Activated naive CD8-positive, alpha-beta T cell treated with anti-CD3 and anti-CD28 coated beads, Interleukin-2, amount 50 U/mL, for 24 hours (primary cell): ENCODE measurements around the gene MCOLN3.

Experiments used
- ATAC-seq: fragments of 150-1000 bp; cut with Tn5 transposase; one replicate; pipeline ENCODE4 v1.10.0; 2021
- DNase-seq: peaks from one replicate; pipeline ENCODE4 v3.0.0; 2021
- H3K27ac Mint-ChIP-seq: one replicate; pipeline ENCODE4 v1.8.0; 2021; ENCODE audit warnings: mild to moderate bottlenecking, mixed read lengths
- H3K27me3 Mint-ChIP-seq: one replicate; pipeline ENCODE4 v1.8.0; 2021; ENCODE audit warnings: mixed read lengths
- H3K36me3 Mint-ChIP-seq: one replicate; pipeline ENCODE4 v1.8.0; 2021; ENCODE audit warnings: low read depth, mixed read lengths
- H3K4me1 Mint-ChIP-seq: one replicate; pipeline ENCODE4 v1.8.0; 2021; ENCODE audit warnings: mixed read lengths
- H3K4me3 Mint-ChIP-seq: one replicate; pipeline ENCODE4 v1.8.0; 2021; ENCODE audit warnings: mild to moderate bottlenecking, moderate library complexity, mixed read lengths
- H3K9me3 Mint-ChIP-seq: one replicate; pipeline ENCODE4 v1.8.0; 2021; ENCODE audit warnings: mixed read lengths

Gene MCOLN3

DNA sequence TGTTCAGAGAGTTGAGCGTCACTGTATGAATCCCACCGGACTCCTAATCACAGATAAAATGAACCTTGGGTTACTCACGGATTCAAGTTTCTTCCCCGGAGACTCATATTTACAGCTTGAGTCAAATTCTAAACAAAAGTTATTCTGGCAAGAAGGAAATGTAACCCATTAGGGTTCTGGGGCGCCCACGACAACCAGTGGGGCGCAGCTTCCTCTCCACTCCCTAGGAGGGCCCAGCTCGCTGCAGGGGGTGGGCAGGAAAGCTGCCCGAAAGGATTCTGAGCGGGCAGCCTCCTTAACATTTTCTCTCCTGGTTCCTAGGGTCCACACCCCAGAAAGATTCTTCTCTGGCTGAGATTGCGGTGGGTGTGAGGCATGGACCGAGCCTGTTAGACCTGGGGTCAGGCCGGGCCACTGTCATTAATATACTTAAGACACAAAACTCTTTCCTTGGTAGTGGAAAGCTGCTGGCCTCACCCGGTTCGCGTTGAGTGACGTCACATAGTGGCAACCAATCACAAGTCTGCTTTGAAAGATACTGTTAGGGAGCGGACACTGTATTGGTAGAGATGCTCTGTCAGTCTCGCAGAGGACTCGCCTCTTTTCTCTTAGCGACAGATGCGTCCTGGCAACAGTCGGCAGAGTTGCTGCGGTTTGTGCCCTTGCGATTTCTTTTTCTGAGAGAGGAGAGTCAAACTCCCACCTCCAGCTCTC lies 13.6 kb upstream of the MCOLN3 start:
- peak overlapping the region; percentile 80 for H3K27ac Mint-ChIP-seq
- no peaks in the 10 kb centered on the region for H3K36me3 Mint-ChIP-seq
- H3K4me1 Mint-ChIP-seq: peaks cover 20% of the 10 kb centered on the region
- DNase-seq: peak; percentile 82
- H3K27me3 Mint-ChIP-seq: peaks cover 11% of the 10 kb centered on the region
- no peaks in the 10 kb centered on the region for H3K9me3 Mint-ChIP-seq
- H3K4me3 Mint-ChIP-seq: peak overlapping the region; percentile 78
- ATAC-seq: peak; percentile 100

DNA sequence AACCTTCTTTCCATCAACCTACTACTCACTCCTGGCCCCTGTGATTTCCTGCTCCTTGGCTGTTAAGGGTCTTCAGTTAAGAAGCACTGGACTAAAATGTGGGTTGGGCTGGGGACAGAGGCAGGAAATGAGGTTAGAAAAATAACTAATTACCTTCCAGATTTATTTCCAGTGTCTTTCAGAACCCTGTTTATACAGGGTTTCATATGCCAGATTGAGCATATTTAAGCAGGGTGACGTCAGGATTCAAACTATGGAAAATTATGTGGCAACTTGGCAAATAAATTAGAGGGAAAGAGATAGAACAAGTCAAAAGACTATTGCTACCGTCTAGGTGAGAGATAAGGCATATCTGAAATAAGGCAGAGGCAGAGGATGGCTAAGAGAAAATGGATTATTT lies 11.7 kb upstream of the MCOLN3 start:
- Mint-ChIP-seq H3K27ac (no peak overlapping the region), H3K4me1 (peaks cover 20% of the 10 kb centered on the region), H3K36me3 (no peaks in the 10 kb centered on the region), H3K27me3 (peaks cover 11% of the 10 kb centered on the region), H3K9me3 (no peaks in the 10 kb centered on the region), H3K4me3 (no peak overlapping the region)
- DNase-seq (no peak), ATAC-seq (no peak)

- ATAC-seq: no peak
- Mint-ChIP-seq H3K4me3 (no peak overlapping the region), H3K9me3 (no peaks in the 10 kb centered on the region), H3K36me3 (no peaks in the 10 kb centered on the region), H3K27ac (no peak overlapping the region), H3K27me3 (peaks cover 11% of the 10 kb centered on the region), H3K4me1 (peaks cover 20% of the 10 kb centered on the region)
- DNase-seq: no peak
These were observed 11.3 kb upstream of the MCOLN3 start for GRCh38 chr1:85059563-85059962.

DNA sequence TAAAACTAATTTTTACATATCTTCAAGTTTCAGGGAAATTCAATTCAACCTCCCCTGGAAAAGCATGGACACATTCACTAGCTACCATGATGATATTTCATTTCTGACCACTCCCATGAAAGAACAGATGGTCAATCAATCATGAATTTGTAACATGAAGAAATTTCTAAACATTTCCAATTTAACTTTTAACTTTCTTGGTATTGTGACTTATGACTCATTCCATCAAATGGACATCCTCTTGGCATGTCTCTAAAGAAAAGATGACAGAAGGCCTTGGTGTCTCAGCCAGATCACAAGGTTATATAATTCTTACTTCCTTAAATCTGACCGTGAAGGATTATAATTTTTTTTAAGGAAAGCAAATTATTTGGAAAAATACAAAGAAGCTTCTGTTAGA lies 10.5 kb upstream of the MCOLN3 start:
- Mint-ChIP-seq H3K36me3 (no peaks in the 10 kb centered on the region), H3K27ac (no peak overlapping the region), H3K9me3 (no peaks in the 10 kb centered on the region), H3K4me3 (no peak overlapping the region), H3K27me3 (peaks cover 11% of the 10 kb centered on the region), H3K4me1 (peaks cover 20% of the 10 kb centered on the region)
- no peak for ATAC-seq
- DNase-seq: no peak

DNA sequence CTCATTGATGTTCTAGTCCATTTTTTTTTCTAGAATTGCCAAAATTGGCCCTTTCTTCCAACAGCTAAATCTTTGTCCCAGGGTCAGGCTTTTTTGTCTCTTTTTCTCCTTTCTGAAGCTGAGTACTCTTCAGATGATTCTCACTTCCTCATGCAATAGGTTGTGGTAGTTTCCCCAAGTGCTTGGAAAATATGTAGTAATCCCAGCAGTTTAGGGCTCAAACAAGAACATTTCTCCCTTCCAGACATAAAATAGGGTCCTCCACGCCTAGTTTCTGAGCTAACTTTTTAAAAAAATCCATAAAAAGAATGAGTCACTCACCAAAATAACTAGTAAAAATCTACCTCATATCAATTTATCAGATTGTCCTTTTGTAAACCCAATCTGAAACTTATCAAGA lies 10.0 kb upstream of the MCOLN3 start:
- H3K4me3 Mint-ChIP-seq: no peak overlapping the region
- peaks cover 20% of the 10 kb centered on the region for H3K4me1 Mint-ChIP-seq
- H3K9me3 Mint-ChIP-seq: no peaks in the 10 kb centered on the region
- ATAC-seq (no peak), DNase-seq (no peak)
- no peaks in the 10 kb centered on the region for H3K36me3 Mint-ChIP-seq
- H3K27me3 Mint-ChIP-seq: peaks cover 11% of the 10 kb centered on the region
- H3K27ac Mint-ChIP-seq: no peak overlapping the region

- H3K27me3 Mint-ChIP-seq: peaks cover 11% of the 10 kb centered on the region
- no peak for DNase-seq
- H3K4me1 Mint-ChIP-seq: peaks cover 15% of the 10 kb centered on the region
- no peak overlapping the region for H3K27ac Mint-ChIP-seq
- no peak overlapping the region for H3K4me3 Mint-ChIP-seq
- H3K36me3 Mint-ChIP-seq: no peaks in the 10 kb centered on the region
- no peak for ATAC-seq
- H3K9me3 Mint-ChIP-seq: no peaks in the 10 kb centered on the region
These were observed 6.4 kb upstream of the MCOLN3 start for GRCh38 chr1:85054664-85055063.

GRCh38 chr1:85049735-85050166 lies 1.5 kb upstream of the MCOLN3 start:
- Mint-ChIP-seq H3K4me3 (peak overlapping the region; percentile 17), H3K36me3 (no peaks in the 10 kb centered on the region), H3K27me3 (peaks cover 45% of the 10 kb centered on the region), H3K9me3 (no peaks in the 10 kb centered on the region), H3K4me1 (peaks cover 19% of the 10 kb centered on the region), H3K27ac (no peak overlapping the region)
- DNase-seq (no peak), ATAC-seq (no peak)

DNA sequence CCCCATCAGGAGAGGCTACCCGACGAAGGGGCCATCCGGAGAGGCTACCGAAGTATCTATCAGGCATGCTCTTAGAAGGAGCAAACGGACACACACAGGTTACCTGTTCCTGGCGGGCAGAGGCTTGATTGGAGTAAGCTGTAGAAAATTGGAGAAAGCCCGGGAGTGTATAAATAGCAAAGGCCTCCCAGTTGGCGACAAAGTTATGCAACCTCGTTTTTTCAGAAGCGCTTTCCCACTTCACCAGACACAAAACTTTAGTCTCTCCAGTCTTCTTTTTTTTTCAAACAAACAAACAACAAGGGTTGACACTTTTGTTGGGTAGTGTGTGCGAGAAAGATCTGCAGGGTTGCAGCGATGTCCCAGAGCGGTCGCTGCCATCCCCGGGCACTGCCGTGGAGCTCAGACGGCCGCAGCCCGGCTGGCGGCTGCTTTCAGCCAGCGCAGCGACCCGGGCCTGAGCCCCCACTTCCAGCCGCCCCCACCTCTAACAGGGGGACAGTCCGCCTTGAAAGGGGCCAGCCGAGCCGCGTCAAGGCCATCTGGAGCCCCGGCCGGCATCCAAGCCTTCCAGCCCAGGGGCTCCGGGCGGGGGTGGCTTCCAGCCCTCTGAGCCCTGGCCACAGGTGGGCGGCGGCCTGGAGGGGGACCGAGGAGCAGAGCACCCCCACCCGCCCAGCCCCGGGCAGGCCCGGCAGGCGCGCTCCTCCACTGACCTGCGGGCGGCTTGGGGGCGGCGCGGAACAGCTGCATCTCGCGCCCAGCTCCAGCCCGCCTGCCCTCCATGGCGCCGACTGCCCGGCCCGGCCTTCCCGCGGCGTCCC lies 616 bp downstream of the MCOLN3 start:
- peaks cover 56% of the 10 kb centered on the region for H3K27me3 Mint-ChIP-seq
- H3K27ac Mint-ChIP-seq: no peak overlapping the region
- H3K9me3 Mint-ChIP-seq: no peaks in the 10 kb centered on the region
- H3K4me3 Mint-ChIP-seq: peak overlapping the region; percentile 54
- DNase-seq (peak; percentile 11), ATAC-seq (peak; percentile 58)
- H3K36me3 Mint-ChIP-seq: no peaks in the 10 kb centered on the region
- peaks cover 19% of the 10 kb centered on the region for H3K4me1 Mint-ChIP-seq

GRCh38 chr1:85047144-85047471 lies 1.2 kb downstream of the MCOLN3 start:
- no peak for DNase-seq
- Mint-ChIP-seq H3K27me3 (peaks cover 61% of the 10 kb centered on the region), H3K4me3 (peak overlapping the region; percentile 58), H3K36me3 (no peaks in the 10 kb centered on the region), H3K9me3 (no peaks in the 10 kb centered on the region), H3K27ac (no peak overlapping the region), H3K4me1 (peaks cover 19% of the 10 kb centered on the region)
- ATAC-seq: no peak

- Mint-ChIP-seq H3K4me3 (no peak overlapping the region), H3K36me3 (no peaks in the 10 kb centered on the region), H3K27me3 (peaks cover 50% of the 10 kb centered on the region), H3K9me3 (no peaks in the 10 kb centered on the region), H3K27ac (no peak overlapping the region), H3K4me1 (peaks cover 1% of the 10 kb centered on the region)
- ATAC-seq (no peak), DNase-seq (no peak)
These were observed 5.9 kb downstream of the MCOLN3 start for GRCh38 chr1:85042413-85042812.

GRCh38 chr1:85041793-85042192 lies 6.5 kb downstream of the MCOLN3 start:
- no peak overlapping the region for H3K27ac Mint-ChIP-seq

GRCh38 chr1:85033221-85033620 lies 15.1 kb downstream of the MCOLN3 start:
- no peak overlapping the region for H3K27ac Mint-ChIP-seq
- ATAC-seq: no peak
- H3K4me1 Mint-ChIP-seq: no peaks in the 10 kb centered on the region
- DNase-seq: no peak
- H3K36me3 Mint-ChIP-seq: no peaks in the 10 kb centered on the region
- no peaks in the 10 kb centered on the region for H3K9me3 Mint-ChIP-seq
- peaks cover 2% of the 10 kb centered on the region for H3K27me3 Mint-ChIP-seq
- no peak overlapping the region for H3K4me3 Mint-ChIP-seq

More at GRCh38 chr1:85041793-85042192, 6.5 kb downstream of the MCOLN3 start:
- Mint-ChIP-seq H3K36me3 (no peaks in the 10 kb centered on the region), H3K9me3 (no peaks in the 10 kb centered on the region), H3K4me3 (no peak overlapping the region), H3K4me1 (no peaks in the 10 kb centered on the region), H3K27me3 (peaks cover 43% of the 10 kb centered on the region)
- no peak for DNase-seq
- ATAC-seq: no peak

GRCh38 chr1:85030536-85030935 lies 17.8 kb downstream of the MCOLN3 start:
- H3K27ac Mint-ChIP-seq: no peak overlapping the region
- peaks cover 12% of the 10 kb centered on the region for H3K4me1 Mint-ChIP-seq
- no peak overlapping the region for H3K4me3 Mint-ChIP-seq
- ATAC-seq (no peak), DNase-seq (no peak)
- no peaks in the 10 kb centered on the region for H3K36me3 Mint-ChIP-seq
- H3K9me3 Mint-ChIP-seq: no peaks in the 10 kb centered on the region
- H3K27me3 Mint-ChIP-seq: peaks cover 2% of the 10 kb centered on the region

GRCh38 chr1:85028151-85028550 lies 20.1 kb downstream of the MCOLN3 start:
- Mint-ChIP-seq H3K9me3 (no peaks in the 10 kb centered on the region), H3K36me3 (no peaks in the 10 kb centered on the region), H3K27ac (no peak overlapping the region), H3K4me1 (peaks cover 12% of the 10 kb centered on the region), H3K4me3 (no peak overlapping the region), H3K27me3 (no peaks in the 10 kb centered on the region)
- DNase-seq (no peak), ATAC-seq (no peak)

GRCh38 chr1:85027242-85027983 lies 20.9 kb downstream of the MCOLN3 start:
- H3K27me3 Mint-ChIP-seq: no peaks in the 10 kb centered on the region
- H3K36me3 Mint-ChIP-seq: no peaks in the 10 kb centered on the region
- peak overlapping the region; percentile 4 for H3K27ac Mint-ChIP-seq
- H3K4me1 Mint-ChIP-seq: peaks cover 12% of the 10 kb centered on the region
- peak; percentile 72 for ATAC-seq
- H3K4me3 Mint-ChIP-seq: peak overlapping the region; percentile 19
- DNase-seq: no peak
- no peaks in the 10 kb centered on the region for H3K9me3 Mint-ChIP-seq
